Esophagus squamous epithelium (tissue), 5 donors: ENCODE results near the gene LRRC2. TPM values are rescaled to one million over a fixed set of nuclear protein-coding genes. Genes with fewer than 3 reads are reported as not detected.

ENCODE experiments used
- DNase-seq: peaks from one replicate; lab custom pipeline; 2025; lab: John Stamatoyannopoulos, UW
- H3K27ac ChIP-seq, 4 donors: fragments of 200-600 bp; sonication (generic); one replicate each; pipeline ENCODE4 v1.5.1; 2016 to 2019; ENCODE audit warnings: mild to moderate bottlenecking in 1 of 4
- H3K27me3 ChIP-seq, 4 donors: fragments of 200-600 bp; sonication (generic); 1 replicate in 3 of 4; 2 replicates in 1 of 4; pipeline versions ENCODE4 v1.5.1 to v1.6.0; 2017 to 2021; ENCODE audit warnings: antibody characterized with exemption in 1 of 4
- H3K36me3 ChIP-seq, 3 donors: fragments of 200-600 bp; sonication (generic); one replicate each; pipeline ENCODE4 v1.5.1; 2016 to 2019
- H3K4me1 ChIP-seq, 3 donors: fragments of 200-600 bp; sonication (generic); one replicate each; pipeline ENCODE4 v1.5.1; 2017 to 2019
- H3K4me3 ChIP-seq, 4 donors: fragments of 200-600 bp; sonication (generic); 1 replicate in 3 of 4; 2 replicates in 1 of 4; pipeline ENCODE4 v1.5.1; 2016 to 2019; ENCODE audit warnings: mild to moderate bottlenecking in 2 of 4, moderate library complexity in 1 of 4
- H3K9me3 ChIP-seq, 3 donors: fragments of 200-600 bp; sonication (generic); one replicate each; pipeline ENCODE4 v1.5.1; 2016 to 2019
- POLR2A ChIP-seq, 4 donors: fragments of 450-650 bp; IDR thresholded peaks; one replicate each; pipeline ENCODE4 v1.6.1; 2017; ENCODE audit warnings: antibody characterized with exemption in 4 of 4, mild to moderate bottlenecking in 4 of 4, moderate library complexity in 3 of 4
- WGBS, 2 donors: methylation state at CpG; one replicate each; pipeline ENCODE4 v1.1.5; 2018; 5-methylcytosine and 5-hydroxymethylcytosine counted together
- intact Hi-C: fragments of 100-400 bp; cut with DNase I; formaldehyde crosslinking; loops from one replicate; pipeline ENCODE4 v1.15.0; 2022
- total RNA-seq, 4 donors: library from RNA; depleted of rRNA; stranded (reverse); fragments of >200 nt; gene quantifications; one replicate each; pipeline ENCODE4 v1.1.0, GENCODE V29; 2016
- TF ChIP-seq, protein P1 (sequence below), 6 experiments: fragments of 450-650 bp in 4 of 6; fragments of 200-600 bp in 2 of 6; sonication (generic) in 2 of 6; IDR thresholded peaks; one replicate each; pipeline ENCODE4 v1.5.1; 2016 to 2019; ENCODE audit warnings: antibody characterized with exemption in 6 of 6, mild to moderate bottlenecking in 4 of 6, moderate library complexity in 4 of 6
- donor health status: DM: yes; HTN: yes; CAD: no.

Gene LRRC2
- total RNA-seq, 4 donors from 2014 or later: 0.26 to 2.7 (median 1.1) TPM; not detected in 1

DNA sequence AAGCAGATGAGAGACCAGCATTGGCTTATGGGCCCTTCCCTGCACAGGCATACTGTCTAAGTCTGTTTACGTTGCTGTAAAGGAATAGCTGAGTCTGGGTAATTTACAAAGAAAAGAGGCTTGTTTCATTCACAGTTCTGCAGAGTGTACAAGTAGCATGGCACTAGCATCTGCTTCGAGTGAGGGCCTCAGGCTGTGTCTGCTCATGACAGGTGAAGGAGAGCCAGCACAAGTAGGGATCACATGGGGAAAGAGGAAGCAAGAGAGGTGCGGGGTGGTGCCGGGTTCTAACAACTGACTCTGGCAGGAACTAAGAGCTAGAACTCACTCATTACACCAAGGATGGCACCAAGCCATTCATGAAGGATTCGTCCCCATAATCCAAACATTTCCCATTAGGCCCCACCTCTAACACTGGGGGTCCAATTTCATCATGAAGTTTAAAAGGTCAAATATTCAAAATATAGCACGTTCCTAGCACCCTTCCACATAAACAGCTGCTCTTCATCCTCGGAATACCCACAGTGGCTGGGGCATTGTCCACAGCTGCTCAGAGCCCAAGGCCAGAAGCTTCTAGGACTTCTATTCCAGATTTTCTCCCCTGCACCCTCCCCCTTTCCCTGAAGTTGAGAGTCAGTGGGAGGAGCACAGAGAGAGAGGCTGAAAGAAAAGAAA is 62.8 kb downstream of the LRRC2 start:
- TF ChIP-seq, protein P1, sequence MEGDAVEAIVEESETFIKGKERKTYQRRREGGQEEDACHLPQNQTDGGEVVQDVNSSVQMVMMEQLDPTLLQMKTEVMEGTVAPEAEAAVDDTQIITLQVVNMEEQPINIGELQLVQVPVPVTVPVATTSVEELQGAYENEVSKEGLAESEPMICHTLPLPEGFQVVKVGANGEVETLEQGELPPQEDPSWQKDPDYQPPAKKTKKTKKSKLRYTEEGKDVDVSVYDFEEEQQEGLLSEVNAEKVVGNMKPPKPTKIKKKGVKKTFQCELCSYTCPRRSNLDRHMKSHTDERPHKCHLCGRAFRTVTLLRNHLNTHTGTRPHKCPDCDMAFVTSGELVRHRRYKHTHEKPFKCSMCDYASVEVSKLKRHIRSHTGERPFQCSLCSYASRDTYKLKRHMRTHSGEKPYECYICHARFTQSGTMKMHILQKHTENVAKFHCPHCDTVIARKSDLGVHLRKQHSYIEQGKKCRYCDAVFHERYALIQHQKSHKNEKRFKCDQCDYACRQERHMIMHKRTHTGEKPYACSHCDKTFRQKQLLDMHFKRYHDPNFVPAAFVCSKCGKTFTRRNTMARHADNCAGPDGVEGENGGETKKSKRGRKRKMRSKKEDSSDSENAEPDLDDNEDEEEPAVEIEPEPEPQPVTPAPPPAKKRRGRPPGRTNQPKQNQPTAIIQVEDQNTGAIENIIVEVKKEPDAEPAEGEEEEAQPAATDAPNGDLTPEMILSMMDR (IDR thresholded peaks at IDR 0.05): no peak
- TF ChIP-seq POLR2A (IDR thresholded peaks at IDR 0.05): no peak
- intact Hi-C loops: no loop called here
- Histone ChIP-seq H3K4me3 (no peak overlapping the region), H3K9me3 (no peaks in the 10 kb centered on the region), H3K27me3 (no peaks in the 10 kb centered on the region), H3K27ac (no peak overlapping the region), H3K36me3 (no peaks in the 10 kb centered on the region), H3K4me1 (no peaks in the 10 kb centered on the region)
- no peak for DNase-seq
- WGBS, 2 donors: 60 to 70% methylated on average over 6 to 7 of the region's 7 CpGs

DNA sequence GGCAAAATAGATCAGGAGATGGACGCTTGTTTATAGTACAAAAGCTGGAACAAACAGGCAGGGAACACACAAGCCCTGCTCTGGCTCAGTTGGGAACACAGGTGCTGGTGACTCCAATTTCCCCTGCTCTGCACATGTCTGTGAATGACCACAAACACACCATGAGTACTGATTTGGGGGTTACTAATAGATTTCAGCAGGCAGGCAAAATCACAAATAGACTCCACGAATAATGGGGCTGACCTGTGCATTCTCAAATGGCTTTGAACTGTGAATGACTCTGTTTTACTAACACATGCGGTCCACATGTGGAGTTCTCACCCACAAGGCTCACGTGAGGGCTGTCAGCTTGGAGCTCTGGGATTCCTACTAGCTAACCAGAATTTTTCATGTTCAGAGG is 64.4 kb downstream of the LRRC2 start:
- Histone ChIP-seq H3K27me3 (peaks cover 0 to 7% (median 0%) of the 10 kb centered on the region in 4 donors), H3K36me3 (no peaks in the 10 kb centered on the region), H3K4me1 (no peaks in the 10 kb centered on the region), H3K9me3 (no peaks in the 10 kb centered on the region), H3K4me3 (no peak overlapping the region), H3K27ac (no peak overlapping the region)
- TF ChIP-seq, protein P1 (IDR thresholded peaks at IDR 0.05): no peak
- TF ChIP-seq POLR2A (IDR thresholded peaks at IDR 0.05): no peak
- 70 to 76% methylated on average over 4 of the region's 4 CpGs for WGBS, 2 donors
- intact Hi-C loops: no loop called here
- DNase-seq: no peak

DNA sequence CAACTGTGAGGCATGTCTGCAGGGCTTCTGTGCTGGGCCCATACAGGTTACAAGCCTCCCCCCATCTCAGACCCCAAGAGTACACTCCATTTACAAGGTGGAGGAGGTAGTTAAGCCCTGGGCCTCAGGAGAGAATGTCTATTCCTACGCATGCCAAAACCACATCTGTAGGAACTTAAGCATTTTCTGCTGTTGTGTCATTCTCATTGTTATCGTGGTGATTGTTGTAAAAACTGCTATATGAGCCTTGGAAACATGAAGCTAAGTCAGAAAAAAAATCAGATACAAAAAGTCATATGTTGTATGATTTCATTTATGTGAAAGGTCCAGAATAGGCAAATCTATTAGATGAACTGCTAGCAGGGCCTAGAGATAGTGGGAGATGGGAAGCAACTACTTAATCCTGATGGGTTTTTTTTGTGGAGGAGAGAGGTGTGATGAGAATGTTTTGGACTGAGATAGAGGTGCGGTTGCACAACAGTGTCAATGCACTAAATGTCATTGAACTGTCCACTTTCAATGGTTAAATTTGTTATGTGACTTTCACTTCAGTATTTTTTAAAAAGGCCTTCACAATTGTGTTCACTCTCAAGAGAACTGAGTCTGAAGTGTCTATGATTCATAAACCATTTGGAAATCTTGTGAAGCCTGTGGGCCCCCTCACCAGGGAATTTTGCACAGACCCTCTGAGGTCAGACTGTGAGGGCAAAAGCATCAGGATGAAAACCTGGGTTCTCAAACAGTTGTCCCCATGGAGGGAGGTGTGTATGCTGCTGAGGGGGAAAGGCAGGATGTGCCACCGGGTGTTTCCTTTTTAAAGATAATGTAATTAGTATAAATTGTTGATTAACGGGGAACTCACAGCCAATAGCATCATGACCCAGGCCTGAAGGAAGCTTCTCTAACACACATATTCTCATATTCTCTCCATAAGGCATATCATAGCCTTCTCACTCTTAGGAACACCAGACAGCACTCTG is 65.2 kb downstream of the LRRC2 start:
- Histone ChIP-seq H3K27ac (no peak overlapping the region), H3K9me3 (no peaks in the 10 kb centered on the region), H3K27me3 (peaks cover 0 to 11% (median 0%) of the 10 kb centered on the region in 4 donors), H3K4me1 (no peaks in the 10 kb centered on the region), H3K36me3 (no peaks in the 10 kb centered on the region), H3K4me3 (no peak overlapping the region)
- 64 to 74% methylated on average over 5 of the region's 5 CpGs for WGBS, 2 donors
- intact Hi-C loops: no loop called here
- no peak for DNase-seq
- TF ChIP-seq, protein P1 (IDR thresholded peaks at IDR 0.05): no peak
- TF ChIP-seq POLR2A (IDR thresholded peaks at IDR 0.05): no peak

DNA sequence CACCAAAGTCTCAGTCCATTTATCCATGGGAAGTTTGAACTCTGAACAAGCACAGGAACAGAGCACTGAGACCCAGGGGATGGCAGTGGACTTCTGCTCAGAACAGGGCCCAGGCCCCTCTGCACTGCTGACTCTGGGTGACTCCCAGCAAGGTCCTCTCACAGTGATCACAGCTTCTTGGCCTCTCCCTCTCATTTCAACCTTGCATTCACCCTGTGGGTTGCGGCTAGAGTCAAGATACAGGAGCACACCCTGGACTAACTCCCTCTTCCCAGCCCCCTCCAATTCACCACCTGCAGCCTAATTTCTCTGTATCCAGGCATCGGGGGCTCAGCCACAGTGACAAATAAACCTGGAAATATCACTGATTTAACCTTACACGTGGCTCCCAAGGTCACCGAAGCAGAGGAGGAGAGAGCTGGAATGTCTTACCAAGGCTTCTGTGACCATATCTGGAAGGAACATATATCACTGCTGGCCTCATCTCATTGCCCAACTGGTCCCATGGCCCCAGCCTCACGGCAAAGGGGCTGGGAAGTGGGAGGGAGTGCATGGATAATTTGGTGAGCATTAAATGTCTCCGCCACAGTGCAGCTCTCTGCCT is 67.1 kb downstream of the LRRC2 start:
- WGBS, 2 donors: 68 to 82% methylated on average over 6 of the region's 6 CpGs
- Histone ChIP-seq H3K4me1 (no peaks in the 10 kb centered on the region), H3K9me3 (no peaks in the 10 kb centered on the region), H3K27me3 (peaks cover 0 to 14% (median 0%) of the 10 kb centered on the region in 4 donors), H3K36me3 (no peaks in the 10 kb centered on the region), H3K4me3 (no peak overlapping the region), H3K27ac (no peak overlapping the region)
- intact Hi-C loops: no loop called here
- DNase-seq: no peak
- TF ChIP-seq, protein P1 (IDR thresholded peaks at IDR 0.05): no peak
- no peak for TF ChIP-seq POLR2A (IDR thresholded peaks at IDR 0.05)
